Renal cortex interstitium (tissue), 15 donors: ENCODE results near the gene ZSCAN5B. TPM values are rescaled to one million over a fixed set of nuclear protein-coding genes. Genes with fewer than 3 reads are reported as not detected.
"Not testable (repeated sequence)": the region's sequence is repeated elsewhere in the genome, so short reads cannot be mapped to it uniquely, and the experiment has no call there.

Experiments used
- DNase-seq, 11 donors: peaks; one replicate each; pipeline ENCODE4 v3.0.0-alpha.2; 2013; ENCODE audit warnings: low read depth in 9 of 11, low spot score in 4 of 11; ENCODE audit errors: extremely low read depth in 1 of 11
- long read RNA-seq, 16 experiments: transcript quantifications; one replicate each; lab custom pipeline, GENCODE V29; 2026
- polyA plus RNA-seq, 3 donors: library from polyadenylated mRNA; unstranded; fragments of 120-200 nt; gene quantifications; one replicate each; pipeline ENCODE4 v1.2.1, GENCODE V29; 2013; ENCODE audit not compliant: insufficient read length in 3 of 3

The ZSCAN5B gene, protein sequence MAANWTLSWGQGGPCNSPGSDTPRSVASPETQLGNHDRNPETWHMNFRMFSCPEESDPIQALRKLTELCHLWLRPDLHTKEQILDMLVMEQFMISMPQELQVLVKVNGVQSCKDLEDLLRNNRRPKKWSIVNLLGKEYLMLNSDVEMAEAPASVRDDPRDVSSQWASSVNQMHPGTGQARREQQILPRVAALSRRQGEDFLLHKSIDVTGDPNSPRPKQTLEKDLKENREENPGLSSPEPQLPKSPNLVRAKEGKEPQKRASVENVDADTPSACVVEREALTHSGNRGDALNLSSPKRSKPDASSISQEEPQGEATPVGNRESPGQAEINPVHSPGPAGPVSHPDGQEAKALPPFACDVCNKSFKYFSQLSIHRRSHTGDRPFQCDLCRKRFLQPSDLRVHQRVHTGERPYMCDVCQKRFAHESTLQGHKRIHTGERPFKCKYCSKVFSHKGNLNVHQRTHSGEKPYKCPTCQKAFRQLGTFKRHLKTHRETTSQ
- under 1 TPM in 2 of 3 donors, not detected in 1; 0.17 to 0.30 TPM for polyA plus RNA-seq
- long read RNA-seq, donor 1: 0 reads
- long read RNA-seq, donor 2: 0 reads
- long read RNA-seq, donor 3: 0 reads
- long read RNA-seq, donor 4: 0 reads
- long read RNA-seq, donor 5: 0 reads
- long read RNA-seq, donor 6: 0 reads
- long read RNA-seq, donor 7: 0 reads
- long read RNA-seq, donor 8: 0 reads
- long read RNA-seq, donor 9: 0 reads
- long read RNA-seq, donor 10: 0 reads
- long read RNA-seq, donor 11: 0 reads
- long read RNA-seq, donor 12: 0 reads
- long read RNA-seq, donor 13: 0 reads
- long read RNA-seq, donor 14, partial matches to known transcripts: 0 of 1 reads
- long read RNA-seq, donor 14, other reads (novel, unspliced or antisense): 0 of 1 reads
- long read RNA-seq, donor 15: 0 reads
- long read RNA-seq, donor 16: 0 reads

DNA sequence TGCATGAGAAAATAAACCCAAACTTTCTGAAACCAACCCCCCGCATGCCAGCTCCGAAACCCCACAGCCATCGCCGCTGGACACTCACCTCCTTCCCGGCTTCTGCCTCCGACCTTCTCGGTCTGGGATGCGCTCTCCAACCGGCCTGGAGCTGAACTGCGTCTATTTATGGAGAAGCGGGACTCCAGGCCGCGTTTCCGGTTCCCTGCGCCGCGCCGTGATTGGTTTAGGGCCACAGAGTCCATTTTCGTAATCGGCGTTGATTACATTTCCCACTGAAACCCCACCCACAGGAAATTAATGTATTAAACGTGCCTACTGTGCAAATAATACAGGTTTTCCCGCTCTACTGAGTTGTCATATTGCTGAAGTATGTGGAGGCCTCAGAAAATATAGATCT lies at the start of gene ZSCAN5B:
Gene ZSCAN5B, minus strand, starts transcription at position 138 of the 400 bp plus-strand sequence. CDS start 4,731 bp downstream, outside the sequence.
- not testable (repeated sequence) for DNase-seq

- DNase-seq: not testable (repeated sequence)
Measured at GRCh38 chr19:56245764-56246163, 48.2 kb upstream of the ZSCAN5B start.

DNA sequence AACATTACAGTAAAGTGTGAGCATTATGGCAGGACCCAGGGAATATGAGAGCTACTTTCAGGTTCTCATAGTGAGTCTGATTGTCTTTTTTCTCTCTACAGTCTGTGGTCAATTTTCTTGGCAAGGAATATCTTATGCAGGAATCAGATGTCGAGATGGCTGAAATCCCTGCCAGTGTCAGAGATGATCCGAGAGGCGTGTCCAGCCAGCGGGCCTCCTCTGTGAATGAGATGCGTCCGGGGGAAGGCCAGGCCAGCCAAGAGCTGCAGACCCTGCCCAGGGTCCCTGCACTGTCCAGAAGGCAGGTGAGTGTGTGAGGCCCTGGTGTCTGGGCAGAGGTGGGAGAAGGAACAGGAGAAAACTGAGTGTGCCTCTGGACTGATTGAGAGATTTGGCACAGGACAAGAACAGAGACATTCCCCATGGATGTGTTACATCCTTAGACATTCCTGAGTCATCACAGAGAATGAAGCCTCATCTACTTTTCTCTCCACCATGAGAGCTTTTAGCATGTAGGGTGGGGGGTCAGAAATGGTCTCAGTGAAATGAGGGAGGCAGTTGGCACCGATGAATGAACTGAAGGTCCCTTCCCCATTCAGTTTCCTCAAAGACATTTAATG lies 47.6 kb upstream of the ZSCAN5B start:
- DNase-seq: no peak

- no peak for DNase-seq
Measured at GRCh38 chr19:56223481-56223880, 25.9 kb upstream of the ZSCAN5B start.

DNA sequence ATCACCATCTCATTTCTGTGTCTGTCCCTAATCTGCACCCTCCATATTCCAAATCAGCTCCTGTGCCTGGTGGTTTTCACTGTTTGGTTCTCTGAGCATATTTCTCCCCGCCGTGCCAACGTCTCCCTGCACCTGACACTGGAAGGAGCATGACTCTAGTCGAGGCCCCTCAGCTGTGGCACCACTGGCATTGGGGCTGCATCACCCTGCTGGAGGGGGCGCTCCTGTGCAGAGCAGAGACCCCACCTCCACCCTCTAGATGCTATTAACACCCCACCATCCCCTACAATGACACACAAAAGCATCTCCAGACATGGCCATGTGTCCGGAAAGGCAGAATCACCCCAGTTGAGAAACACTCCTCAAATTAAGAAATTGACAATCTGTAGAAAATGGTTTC lies 25.3 kb upstream of the ZSCAN5B start:
- no peak for DNase-seq

- DNase-seq: no peak
Measured at GRCh38 chr19:56221851-56222250, 24.3 kb upstream of the ZSCAN5B start.

DNA sequence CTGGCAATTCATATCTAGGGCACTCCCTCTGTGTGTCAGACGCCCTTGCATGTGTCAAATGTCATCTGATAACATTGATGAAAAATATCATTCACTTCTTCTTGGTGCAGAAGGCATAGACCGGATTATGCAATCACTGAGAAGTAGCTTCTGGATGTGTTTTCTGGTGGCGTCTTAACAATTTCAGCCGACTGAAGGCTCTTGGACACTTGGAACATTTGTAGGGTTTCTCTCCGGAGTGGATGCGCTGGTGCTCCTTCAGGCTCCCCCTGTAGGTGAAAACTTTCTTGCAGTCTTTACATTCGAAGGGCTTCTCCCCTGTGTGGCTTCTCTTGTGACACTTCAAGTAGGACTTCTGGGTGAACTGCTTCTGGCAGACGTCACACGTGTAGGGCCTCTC lies 23.9 kb upstream of the ZSCAN5B start:
- DNase-seq: peak in 2 of 11 donors; percentile 0 to 6

DNA sequence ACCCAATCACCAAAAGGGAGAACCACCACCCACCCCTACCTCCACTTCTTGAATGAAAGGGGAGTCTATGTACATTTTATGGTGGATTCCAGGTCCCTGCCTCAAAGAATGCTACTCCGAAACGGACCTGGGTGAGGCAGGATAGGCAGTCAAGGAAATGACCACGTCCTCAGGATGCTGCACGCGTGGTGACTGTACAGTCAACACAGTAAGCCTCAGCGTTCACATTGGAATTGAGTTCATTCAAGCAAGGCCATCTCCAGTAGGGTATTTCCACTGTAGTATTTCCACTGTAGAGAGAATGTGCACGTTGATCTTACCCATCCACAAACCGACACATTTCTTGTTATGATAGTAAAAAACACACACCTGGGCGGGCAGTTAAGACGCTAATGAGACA lies 21.4 kb upstream of the ZSCAN5B start:
- DNase-seq: no peak

DNA sequence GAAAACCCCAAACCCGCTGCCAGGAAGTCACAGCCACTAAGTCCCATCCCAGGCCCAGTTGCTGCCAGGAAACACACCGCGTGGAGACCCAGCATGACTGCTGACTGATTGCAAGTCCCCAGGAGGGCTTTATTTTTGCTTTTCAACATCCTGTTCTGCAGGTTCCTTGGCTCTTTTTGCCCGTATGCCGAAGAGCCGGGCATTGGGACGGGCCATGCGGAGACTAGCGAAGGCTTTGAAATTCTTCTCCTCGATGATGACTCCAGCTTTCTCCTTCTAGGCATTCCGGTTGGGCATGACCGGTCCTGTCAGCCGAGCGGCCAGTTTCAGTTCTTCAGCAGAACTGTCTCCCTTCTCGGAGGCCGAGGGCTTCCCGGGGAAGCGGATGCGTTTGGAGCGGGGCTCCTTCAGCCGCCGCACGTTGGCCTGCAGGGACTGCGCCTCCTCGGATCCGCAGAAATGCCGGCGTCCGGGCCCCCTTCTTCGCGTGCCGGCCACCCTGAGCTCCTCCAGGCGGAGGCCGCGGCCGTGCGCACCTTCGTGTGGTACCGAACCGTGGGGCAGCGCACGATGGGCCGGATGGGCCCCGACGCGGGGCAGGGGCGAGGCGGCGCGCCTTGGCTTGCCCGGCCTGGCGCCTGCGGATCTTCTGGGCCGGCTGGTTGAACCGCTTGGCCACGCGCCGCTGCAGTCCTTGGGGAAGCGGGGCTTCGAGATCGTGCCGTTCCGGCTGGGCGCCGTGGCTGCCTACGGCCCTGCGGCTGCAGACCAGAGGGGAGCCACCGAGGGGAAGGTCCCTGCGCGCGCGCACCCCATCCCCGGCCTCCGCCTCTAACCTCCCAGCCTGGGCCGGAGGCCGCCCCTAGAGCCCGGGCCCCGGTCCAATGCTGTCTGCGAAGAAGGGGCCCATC lies 19.7 kb upstream of the ZSCAN5B start:
- peak in 8 of 11 donors; percentile 6 to 33 (median 18) for DNase-seq

GRCh38 chr19:56211718-56212117 lies 14.1 kb upstream of the ZSCAN5B start:
- DNase-seq: peak in 1 of 11 donors; percentile 1

GRCh38 chr19:56210036-56210435 lies 12.5 kb upstream of the ZSCAN5B start:
- not testable (repeated sequence) for DNase-seq

GRCh38 chr19:56209091-56209490 lies 11.5 kb upstream of the ZSCAN5B start:
- DNase-seq: no peak

DNA sequence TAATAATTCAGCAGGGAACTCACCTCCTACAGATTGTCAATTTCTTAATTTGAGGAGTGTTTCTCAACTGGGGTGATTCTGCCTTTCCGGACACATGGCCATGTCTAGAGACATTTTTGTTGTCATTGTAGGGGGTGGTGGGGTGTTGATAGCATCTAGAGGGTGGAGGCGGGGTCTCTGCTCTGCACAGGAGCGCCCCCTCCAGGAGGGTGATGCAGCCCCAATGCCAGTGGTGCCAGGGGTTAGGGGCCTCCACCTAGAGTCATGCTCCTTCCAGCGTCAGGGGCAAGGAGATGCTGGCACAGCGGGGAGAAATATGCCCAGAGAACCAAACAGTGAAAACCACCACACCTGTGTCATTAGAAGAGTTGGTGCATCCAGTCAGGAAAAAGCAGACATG lies 10.0 kb upstream of the ZSCAN5B start:
- not testable (repeated sequence) for DNase-seq

- DNase-seq: no peak
Measured at GRCh38 chr19:56201973-56202372, 4.4 kb upstream of the ZSCAN5B start, which contains the start of gene ZSCAN5C. TSS of gene ZSCAN5C (plus strand) at chr19:56202273. CDS start at chr19:56205914, 3,641 bp downstream.

- DNase-seq: no peak
Measured at GRCh38 chr19:56199687-56200086, 2.1 kb upstream of the ZSCAN5B start.

DNA sequence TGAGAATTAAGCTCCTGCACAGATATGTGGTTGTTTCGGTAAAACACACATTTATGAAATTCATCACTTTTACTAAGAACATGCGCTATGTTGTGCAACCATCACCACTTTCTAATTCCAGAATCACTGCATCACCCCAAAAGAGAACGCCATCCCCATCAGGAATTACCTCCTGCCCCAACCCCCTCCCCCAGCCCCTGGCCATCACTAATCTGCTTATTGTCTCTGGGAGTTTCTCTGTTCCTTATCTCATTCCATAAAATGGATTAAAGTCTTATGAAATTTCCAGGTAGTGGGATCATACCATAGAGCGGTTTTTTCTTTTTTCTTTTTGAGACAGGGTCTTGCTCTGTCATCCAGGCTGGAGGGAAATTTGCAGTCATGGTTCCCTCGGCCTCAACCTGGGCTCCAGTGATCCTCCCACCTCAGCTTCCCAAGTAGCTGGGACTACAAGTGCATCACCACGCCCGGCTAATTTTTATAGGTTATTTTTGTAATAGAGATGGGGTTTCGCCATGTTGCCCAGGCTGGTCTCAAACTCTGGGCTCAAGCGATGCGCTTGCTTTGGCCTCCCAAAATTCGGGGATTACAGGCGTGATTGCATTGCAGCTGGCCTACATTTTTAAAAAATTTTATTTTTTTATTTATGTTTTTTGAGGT lies 3.5 kb downstream of the ZSCAN5B start:
- peak in 3 of 11 donors; percentile 16 to 27 (median 18) for DNase-seq

- no peak for DNase-seq
Measured at GRCh38 chr19:56191711-56192110, 5.9 kb downstream of the ZSCAN5B start.

DNA sequence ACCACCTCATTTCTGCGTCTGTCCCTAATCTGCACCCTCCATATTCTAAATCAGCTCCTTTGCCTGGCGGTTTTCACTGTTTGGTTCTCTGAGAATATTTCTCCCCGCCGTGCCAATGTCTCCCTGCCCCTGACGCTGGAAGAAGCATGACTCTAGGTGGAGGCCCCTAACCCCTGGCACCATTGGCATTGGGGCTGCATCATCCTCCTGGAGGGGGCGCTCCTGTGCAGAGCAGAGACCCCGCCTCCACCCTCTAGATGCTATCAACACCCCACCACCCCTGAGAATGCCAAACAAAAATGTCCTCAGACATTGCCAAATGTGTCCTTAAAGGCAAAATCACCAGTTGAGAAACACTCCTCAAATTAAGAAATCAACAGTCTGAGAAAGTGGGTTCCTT lies 6.5 kb downstream of the ZSCAN5B start:
- no peak for DNase-seq
